ENCODE data around the gene CDK5RAP1. TPM values are rescaled to one million over a fixed set of nuclear protein-coding genes. Genes with fewer than 3 reads are reported as not detected.

Gene CDK5RAP1
- polyA plus RNA-seq, 1 experiment, result 27.0 TPM

GRCh38 chr20:33325350-33325749, 76.0 kb downstream of the CDK5RAP1 start:
- CTCF ChIA-PET, result interaction anchor here (0.6 kb wide), 1 partner anchor 685 kb away, joined by 3 read pairs; no protein-coding TSS in a partner anchor
- Histone ChIP-seq H3K36me3 (ENCODE audit: control insufficient read depth, insufficient read depth, low read length) (no peaks in the 10 kb centered on the region), H3K4me3 (ENCODE audit: low read depth, low read length) (no peak overlapping the region), H3K27me3 (ENCODE audit: control insufficient read depth, insufficient read depth, low read length) (peaks cover 16% of the 10 kb centered on the region)
- POLR2A ChIA-PET, result interaction anchor here (0.6 kb wide), 1 partner anchor 25 kb away, joined by 3 read pairs; no protein-coding TSS in a partner anchor
- TF ChIP-seq CTCF (IDR thresholded peaks at IDR 0.05; ENCODE audit: insufficient read depth, low read depth, low read length), result no peak
- DNase-seq (ENCODE audit: low read depth), result no peak

GRCh38 chr20:33323236-33323635, 78.1 kb downstream of the CDK5RAP1 start:
- TF ChIP-seq CTCF (IDR thresholded peaks at IDR 0.05; ENCODE audit: insufficient read depth, low read depth, low read length), result no peak
- Histone ChIP-seq H3K36me3 (ENCODE audit: control insufficient read depth, insufficient read depth, low read length) (no peaks in the 10 kb centered on the region), H3K27me3 (ENCODE audit: control insufficient read depth, insufficient read depth, low read length) (peaks cover 12% of the 10 kb centered on the region), H3K4me3 (ENCODE audit: low read depth, low read length) (no peak overlapping the region)
- ChIA-PET CTCF (interaction anchor here (1.2 to 1.9 kb wide), 2 partner anchors 13 to 24 kb away, joined by 3 to 4 read pairs; no protein-coding TSS in a partner anchor), POLR2A (no interaction called here)
- DNase-seq (ENCODE audit: low read depth), result no peak

GRCh38 chr20:33322456-33322855, 78.9 kb downstream of the CDK5RAP1 start:
- Histone ChIP-seq H3K27me3 (ENCODE audit: control insufficient read depth, insufficient read depth, low read length) (peaks cover 11% of the 10 kb centered on the region), H3K4me3 (ENCODE audit: low read depth, low read length) (no peak overlapping the region), H3K36me3 (ENCODE audit: control insufficient read depth, insufficient read depth, low read length) (no peaks in the 10 kb centered on the region)
- ChIA-PET CTCF (interaction anchor here (0.6 to 1.1 kb wide), 2 partner anchors 13 to 427 kb away, joined by 3 read pairs; no protein-coding TSS in a partner anchor), POLR2A (no interaction called here)
- no peak for TF ChIP-seq CTCF (IDR thresholded peaks at IDR 0.05; ENCODE audit: insufficient read depth, low read depth, low read length)
- no peak for DNase-seq (ENCODE audit: low read depth)

DNA sequence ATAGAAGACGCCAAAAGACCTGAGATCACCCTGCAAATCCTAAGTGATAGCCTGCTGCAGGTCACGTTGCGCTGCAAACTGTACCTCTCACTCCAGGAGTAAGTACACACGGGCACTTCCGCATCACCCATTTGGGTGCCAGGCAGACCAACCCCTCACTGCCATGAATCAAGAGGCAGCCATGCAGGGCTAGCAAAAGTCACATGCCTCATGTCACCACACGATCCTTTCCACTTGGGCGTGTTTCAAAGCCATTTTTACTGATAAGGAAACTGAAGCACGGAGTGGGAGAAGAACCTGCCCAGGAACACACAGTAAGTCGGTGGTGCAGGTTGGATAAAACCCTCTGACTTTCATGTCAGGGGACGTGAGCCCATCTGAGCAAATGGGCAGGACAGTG, 81.3 kb downstream of the CDK5RAP1 start:
- DNase-seq (ENCODE audit: low read depth), result no peak
- TF ChIP-seq CTCF (IDR thresholded peaks at IDR 0.05; ENCODE audit: insufficient read depth, low read depth, low read length), result no peak
- H3K36me3 ChIP-seq (ENCODE audit: control insufficient read depth, insufficient read depth, low read length), result no peaks in the 10 kb centered on the region
- H3K27me3 ChIP-seq (ENCODE audit: control insufficient read depth, insufficient read depth, low read length), result peaks cover 17% of the 10 kb centered on the region; the same call in 1 of the 2 replicates
- CTCF ChIA-PET, result no interaction called here
- H3K4me3 ChIP-seq (ENCODE audit: low read depth, low read length), result no peak overlapping the region
- POLR2A ChIA-PET, result no interaction called here

DNA sequence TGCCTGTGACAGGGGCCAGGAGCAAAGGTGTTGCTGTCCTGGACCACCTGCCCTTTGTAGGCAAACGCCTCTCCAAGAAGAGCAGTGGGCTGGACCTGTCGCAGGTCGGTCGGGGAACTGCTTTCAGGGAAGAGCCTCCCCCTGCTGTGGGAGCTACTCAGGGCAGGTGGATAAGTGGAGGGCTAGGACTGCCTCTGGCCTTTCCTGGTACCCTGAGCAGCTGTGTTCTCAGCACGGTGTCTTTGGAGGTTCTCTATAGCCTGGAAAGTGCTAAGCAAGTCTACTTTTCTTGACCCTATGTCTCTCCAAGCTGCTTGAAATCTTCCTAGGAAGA, 83.3 kb downstream of the CDK5RAP1 start:
- DNase-seq (ENCODE audit: low read depth), result no peak
- no peaks in the 10 kb centered on the region for H3K36me3 ChIP-seq (ENCODE audit: control insufficient read depth, insufficient read depth, low read length)
- POLR2A ChIA-PET, result no interaction called here
- H3K27me3 ChIP-seq (ENCODE audit: control insufficient read depth, insufficient read depth, low read length), result peaks cover 14% of the 10 kb centered on the region; the same call in 1 of the 2 replicates
- CTCF ChIA-PET, result interaction anchor here (1.2 kb wide), 1 partner anchor 10 kb away, joined by 4 read pairs; no protein-coding TSS in a partner anchor
- H3K4me3 ChIP-seq (ENCODE audit: low read depth, low read length), result no peak overlapping the region
- no peak for TF ChIP-seq CTCF (IDR thresholded peaks at IDR 0.05; ENCODE audit: insufficient read depth, low read depth, low read length)

Data from BJ (cell line).